GM21526 (cell line): Measurements from ENCODE around the gene EFNB3.

ENCODE experiments used
- ATAC-seq: cut with Tn5 transposase; IDR thresholded peaks from one replicate; pipeline ENCODE4 v1.9.1; 2021; ENCODE audit warnings: moderate library complexity; ENCODE audit not compliant: unreplicated experiment, low FRiP score

Gene EFNB3

DNA sequence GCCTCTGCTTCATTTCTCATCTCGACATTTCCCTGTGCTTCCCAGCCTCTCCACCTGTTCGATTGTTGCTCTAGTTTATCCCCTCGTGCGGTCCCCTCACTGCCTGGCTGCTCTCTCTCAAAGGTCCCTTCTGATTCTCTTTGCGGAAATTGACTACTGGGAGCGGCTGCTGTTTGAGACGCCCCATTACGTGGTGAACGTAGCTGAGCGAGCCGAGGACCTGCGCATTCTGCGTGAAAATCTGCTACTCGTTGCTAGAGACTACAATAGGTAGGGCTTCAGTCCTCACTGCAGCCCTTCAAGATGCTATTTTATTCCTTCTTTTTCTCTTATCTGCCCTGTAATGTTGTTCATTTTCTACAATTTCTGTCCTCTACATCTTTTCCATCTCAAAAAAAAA, 52.0 kb downstream of the EFNB3 start:
- no peak for ATAC-seq
